HL-60 (cell line): ENCODE results near the gene LINC01488.

ENCODE experiments used
- DNase-seq, 2 experiments: peaks; one replicate each; pipeline ENCODE4 v3.0.0-alpha.2; 2010 to 2020; ENCODE audit warnings: low read depth in 1 of 2, low spot score in 1 of 2
- H3K27ac ChIP-seq: fragments of 250-450 bp; sonication (Bioruptor Pico); replicated peaks from 2 replicates; pipeline ENCODE4 v1.5.1; 2020; ENCODE audit warnings: mild to moderate bottlenecking, moderate library complexity
- H3K27me3 ChIP-seq: fragments of 250-450 bp; sonication (Bioruptor Pico); 2 replicates; pipeline ENCODE4 v1.5.1; 2021; ENCODE audit warnings: mild to moderate bottlenecking, moderate library complexity; ENCODE audit not compliant: insufficient read depth, poor library complexity, severe bottlenecking
- H3K4me3 ChIP-seq: replicated peaks from 2 replicates; pipeline ENCODE4 v1.5.1; 2011; ENCODE audit warnings: mild to moderate bottlenecking, control low read depth, low read length; ENCODE audit not compliant: insufficient read depth
- CTCF ChIP-seq: IDR thresholded peaks from one replicate; pipeline ENCODE4 v1.5.1; 2011; ENCODE audit warnings: low read length, control low read depth, inconsistent platforms; ENCODE audit not compliant: insufficient read depth
- GABPA ChIP-seq: IDR thresholded peaks from 2 replicates; pipeline ENCODE4 v1.6.1; 2012; ENCODE audit warnings: low read depth
- POLR2AphosphoS5 ChIP-seq: IDR thresholded peaks from 2 replicates; pipeline ENCODE4 v1.6.1; 2012; ENCODE audit warnings: low read depth
- SPI1 ChIP-seq: IDR thresholded peaks from 2 replicates; pipeline ENCODE4 v1.6.1; 2012; ENCODE audit warnings: low read depth, mild to moderate bottlenecking, borderline replicate concordance
- TF ChIP-seq, protein P1 (sequence below): IDR thresholded peaks from 2 replicates; pipeline ENCODE4 v1.6.1; 2012; ENCODE audit warnings: low read depth; ENCODE audit not compliant: insufficient replicate concordance

The LINC01488 gene

DNA sequence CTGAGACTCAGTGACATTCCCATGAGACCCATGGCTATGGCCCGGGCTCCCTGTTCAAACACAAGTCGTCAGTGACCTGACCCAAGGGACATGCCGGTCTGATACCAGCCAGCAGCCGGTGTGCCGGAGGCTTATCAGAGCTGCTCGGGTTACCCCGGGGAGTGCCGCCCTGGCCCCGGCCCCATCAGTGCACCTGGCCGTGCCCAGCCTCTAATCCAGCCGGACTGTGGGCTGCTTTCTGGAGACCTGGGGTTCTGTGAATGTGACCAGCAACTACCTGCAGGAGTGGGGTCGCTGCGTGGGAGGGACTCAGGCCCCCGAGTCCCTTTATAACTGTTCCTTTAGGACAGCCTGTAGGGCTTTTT lies 52.7 kb downstream of the LINC01488 start:
- Histone ChIP-seq H3K27me3 (no peaks in the 10 kb centered on the region), H3K4me3 (no peak overlapping the region), H3K27ac (no peak overlapping the region)
- TF ChIP-seq SPI1 (no peak), POLR2AphosphoS5 (no peak), CTCF (no peak), GABPA (no peak)
- TF ChIP-seq, protein P1, sequence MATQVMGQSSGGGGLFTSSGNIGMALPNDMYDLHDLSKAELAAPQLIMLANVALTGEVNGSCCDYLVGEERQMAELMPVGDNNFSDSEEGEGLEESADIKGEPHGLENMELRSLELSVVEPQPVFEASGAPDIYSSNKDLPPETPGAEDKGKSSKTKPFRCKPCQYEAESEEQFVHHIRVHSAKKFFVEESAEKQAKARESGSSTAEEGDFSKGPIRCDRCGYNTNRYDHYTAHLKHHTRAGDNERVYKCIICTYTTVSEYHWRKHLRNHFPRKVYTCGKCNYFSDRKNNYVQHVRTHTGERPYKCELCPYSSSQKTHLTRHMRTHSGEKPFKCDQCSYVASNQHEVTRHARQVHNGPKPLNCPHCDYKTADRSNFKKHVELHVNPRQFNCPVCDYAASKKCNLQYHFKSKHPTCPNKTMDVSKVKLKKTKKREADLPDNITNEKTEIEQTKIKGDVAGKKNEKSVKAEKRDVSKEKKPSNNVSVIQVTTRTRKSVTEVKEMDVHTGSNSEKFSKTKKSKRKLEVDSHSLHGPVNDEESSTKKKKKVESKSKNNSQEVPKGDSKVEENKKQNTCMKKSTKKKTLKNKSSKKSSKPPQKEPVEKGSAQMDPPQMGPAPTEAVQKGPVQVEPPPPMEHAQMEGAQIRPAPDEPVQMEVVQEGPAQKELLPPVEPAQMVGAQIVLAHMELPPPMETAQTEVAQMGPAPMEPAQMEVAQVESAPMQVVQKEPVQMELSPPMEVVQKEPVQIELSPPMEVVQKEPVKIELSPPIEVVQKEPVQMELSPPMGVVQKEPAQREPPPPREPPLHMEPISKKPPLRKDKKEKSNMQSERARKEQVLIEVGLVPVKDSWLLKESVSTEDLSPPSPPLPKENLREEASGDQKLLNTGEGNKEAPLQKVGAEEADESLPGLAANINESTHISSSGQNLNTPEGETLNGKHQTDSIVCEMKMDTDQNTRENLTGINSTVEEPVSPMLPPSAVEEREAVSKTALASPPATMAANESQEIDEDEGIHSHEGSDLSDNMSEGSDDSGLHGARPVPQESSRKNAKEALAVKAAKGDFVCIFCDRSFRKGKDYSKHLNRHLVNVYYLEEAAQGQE = no peak
- DNase-seq = no peak

DNA sequence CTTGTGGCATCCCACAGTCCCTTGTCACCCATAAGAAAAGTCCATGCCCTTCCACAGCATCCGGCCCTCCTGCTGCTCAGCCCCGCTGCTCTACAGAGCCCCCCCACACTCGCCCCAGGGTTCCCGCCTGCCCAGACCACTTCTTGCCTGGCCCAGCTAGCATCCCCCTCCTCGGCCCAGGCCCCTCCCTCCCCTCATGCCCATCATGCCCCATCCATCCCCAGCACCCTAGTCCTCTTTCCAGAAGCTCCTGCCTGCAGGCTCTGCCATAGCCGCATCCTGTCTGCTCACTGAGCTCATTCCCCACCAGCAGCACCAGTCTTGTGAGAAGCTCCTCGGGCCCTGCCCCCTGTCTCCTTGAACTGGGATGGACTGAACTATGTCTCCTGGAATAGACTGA lies 54.4 kb downstream of the LINC01488 start:
- DNase-seq = no peak
- TF ChIP-seq, protein P1 = no peak
- TF ChIP-seq CTCF (no peak), POLR2AphosphoS5 (no peak), SPI1 (no peak), GABPA (no peak)
- no peak overlapping the region for H3K27ac ChIP-seq
- H3K27me3 ChIP-seq = no peaks in the 10 kb centered on the region
- H3K4me3 ChIP-seq = no peak overlapping the region

- DNase-seq = no peak
- Histone ChIP-seq H3K4me3 (no peak overlapping the region), H3K27ac (no peak overlapping the region), H3K27me3 (no peaks in the 10 kb centered on the region)
- TF ChIP-seq GABPA = no peak
- TF ChIP-seq POLR2AphosphoS5 = no peak
- no peak for TF ChIP-seq SPI1
- no peak for TF ChIP-seq CTCF
- TF ChIP-seq, protein P1 = no peak
These were observed 54.9 kb downstream of the LINC01488 start for GRCh38 chr11:69536406-69536805.
